GM12865 (cell line): ENCODE results near the gene ARL13B.

ENCODE experiments used
- DNase-seq: peaks from one replicate; pipeline ENCODE4 v3.0.0; 2010; ENCODE audit warnings: low read depth
- H3K4me3 ChIP-seq: 2 replicates; pipeline ENCODE4 v1.5.1; 2011; ENCODE audit warnings: mild to moderate bottlenecking, low read depth, low read length, control low read depth
- TF ChIP-seq, protein P1 (sequence below): IDR thresholded peaks from 2 replicates; pipeline ENCODE4 v1.5.1; 2011; ENCODE audit warnings: low read length, control low read depth, low read depth, inconsistent platforms; ENCODE audit not compliant: insufficient read depth; ENCODE audit errors: missing control alignments

Gene ARL13B

GRCh38 chr3:94012185-94012584 is 32.2 kb downstream of the ARL13B start:
- no peak for DNase-seq
- TF ChIP-seq, protein P1, sequence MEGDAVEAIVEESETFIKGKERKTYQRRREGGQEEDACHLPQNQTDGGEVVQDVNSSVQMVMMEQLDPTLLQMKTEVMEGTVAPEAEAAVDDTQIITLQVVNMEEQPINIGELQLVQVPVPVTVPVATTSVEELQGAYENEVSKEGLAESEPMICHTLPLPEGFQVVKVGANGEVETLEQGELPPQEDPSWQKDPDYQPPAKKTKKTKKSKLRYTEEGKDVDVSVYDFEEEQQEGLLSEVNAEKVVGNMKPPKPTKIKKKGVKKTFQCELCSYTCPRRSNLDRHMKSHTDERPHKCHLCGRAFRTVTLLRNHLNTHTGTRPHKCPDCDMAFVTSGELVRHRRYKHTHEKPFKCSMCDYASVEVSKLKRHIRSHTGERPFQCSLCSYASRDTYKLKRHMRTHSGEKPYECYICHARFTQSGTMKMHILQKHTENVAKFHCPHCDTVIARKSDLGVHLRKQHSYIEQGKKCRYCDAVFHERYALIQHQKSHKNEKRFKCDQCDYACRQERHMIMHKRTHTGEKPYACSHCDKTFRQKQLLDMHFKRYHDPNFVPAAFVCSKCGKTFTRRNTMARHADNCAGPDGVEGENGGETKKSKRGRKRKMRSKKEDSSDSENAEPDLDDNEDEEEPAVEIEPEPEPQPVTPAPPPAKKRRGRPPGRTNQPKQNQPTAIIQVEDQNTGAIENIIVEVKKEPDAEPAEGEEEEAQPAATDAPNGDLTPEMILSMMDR, result no peak
- H3K4me3 ChIP-seq, result no peak overlapping the region

DNA sequence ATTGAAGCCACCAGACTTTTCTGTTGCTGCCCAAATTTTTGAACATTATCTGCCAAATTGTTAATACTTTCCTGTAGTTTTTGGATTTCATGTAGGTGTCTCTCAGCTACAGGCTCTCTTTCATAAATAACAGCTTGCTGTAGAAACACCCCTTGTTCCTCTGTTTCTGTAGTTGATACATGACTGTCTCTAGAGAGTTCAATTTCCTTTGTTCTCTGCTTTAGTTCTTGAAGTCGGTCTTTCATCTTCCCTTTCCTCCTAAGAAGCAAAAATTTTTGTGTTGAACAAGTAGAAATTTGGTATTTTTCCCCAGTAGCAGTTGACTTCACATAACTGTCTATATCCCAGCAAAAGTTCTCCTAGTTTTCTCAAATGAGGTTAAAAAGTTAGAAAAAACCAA is 35.1 kb downstream of the ARL13B start:
- TF ChIP-seq, protein P1, result no peak
- no peak for DNase-seq
- H3K4me3 ChIP-seq, result no peak overlapping the region

GRCh38 chr3:94019659-94020058 is 39.7 kb downstream of the ARL13B start:
- TF ChIP-seq, protein P1, result no peak
- H3K4me3 ChIP-seq, result no peak overlapping the region
- DNase-seq, result no peak

DNA sequence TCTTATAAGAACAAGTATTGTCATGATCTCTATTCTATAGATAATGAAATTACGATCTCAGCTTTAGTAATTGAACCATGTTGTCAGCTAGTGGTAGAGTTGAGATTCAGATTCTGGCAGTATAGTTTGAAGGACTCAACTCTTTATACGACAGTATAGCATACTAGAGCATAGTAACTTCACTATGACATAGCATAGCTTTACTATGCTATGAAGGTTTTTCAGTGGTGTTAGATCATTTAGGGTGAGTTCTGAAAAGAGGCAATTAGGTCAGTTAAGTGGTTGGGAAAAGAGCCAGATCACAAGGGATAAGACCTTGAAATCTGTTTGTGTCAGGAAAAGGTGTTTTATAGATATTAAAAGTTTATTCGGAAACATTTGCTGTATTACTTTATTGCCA is 40.3 kb downstream of the ARL13B start:
- no peak for DNase-seq
- TF ChIP-seq, protein P1, result no peak
- no peak overlapping the region for H3K4me3 ChIP-seq

GRCh38 chr3:94024385-94024784 is 44.4 kb downstream of the ARL13B start:
- no peak for DNase-seq
- TF ChIP-seq, protein P1, result no peak
- H3K4me3 ChIP-seq, result no peak overlapping the region

DNA sequence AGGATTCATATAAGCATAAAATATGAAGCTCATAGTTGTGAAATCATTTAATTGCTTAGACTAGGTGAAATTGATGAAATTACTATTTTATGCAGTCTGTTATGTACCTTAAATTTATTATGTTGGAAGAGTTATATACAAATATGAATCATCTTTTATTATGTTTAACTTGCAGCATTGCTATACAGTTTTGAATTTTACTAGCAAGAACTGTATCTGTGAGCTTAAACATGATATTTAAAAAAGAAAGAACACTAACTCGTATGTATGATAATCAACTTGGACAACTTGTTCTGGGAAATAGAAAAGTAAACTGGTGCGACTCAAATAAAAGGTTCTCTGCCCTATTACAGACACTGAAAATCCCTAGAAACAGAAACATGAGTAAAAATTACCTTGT is 46.7 kb downstream of the ARL13B start:
- TF ChIP-seq, protein P1, result no peak
- H3K4me3 ChIP-seq, result no peak overlapping the region
- no peak for DNase-seq

DNA sequence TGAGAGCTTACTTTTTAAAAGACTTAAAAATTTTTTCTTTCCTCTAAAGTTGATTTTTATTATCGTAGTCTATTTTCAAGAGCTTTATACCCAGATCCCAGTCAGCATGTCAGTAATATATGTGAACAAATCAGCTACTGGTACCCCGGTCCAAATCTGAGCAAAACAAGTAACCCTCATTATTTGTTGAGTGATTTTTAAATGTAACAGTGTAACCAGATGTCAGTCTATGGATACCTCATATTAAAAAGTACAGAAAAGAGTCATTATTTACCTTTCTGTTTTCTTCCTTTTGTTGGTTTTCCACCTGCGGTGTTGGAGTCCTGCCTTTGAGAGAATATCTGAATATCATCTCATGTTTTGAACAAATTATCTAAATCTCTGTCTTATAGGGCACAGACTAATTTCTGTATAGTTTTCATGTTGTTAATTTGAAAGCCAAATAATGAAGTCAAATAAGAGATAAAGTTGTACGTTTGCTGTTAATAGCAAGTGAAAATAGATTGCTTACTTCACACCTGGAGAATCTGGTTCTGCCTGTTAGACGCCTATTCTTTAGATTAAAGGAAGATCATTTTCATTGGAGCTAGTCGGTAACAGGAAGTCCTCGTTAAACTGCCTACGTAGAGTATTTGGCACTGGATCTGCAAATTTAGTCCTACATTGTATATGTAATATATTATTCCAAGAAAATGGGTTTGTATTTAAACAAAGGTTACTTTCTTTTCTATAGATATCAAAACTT is 48.3 kb downstream of the ARL13B start, which contains the start of gene STX19:
STX19 (minus strand) TSS at position 505 of the 745 bp plus-strand sequence. CDS start 13,328 bp downstream, outside the sequence.
- DNase-seq, result no peak

More for the DNA sequence above, 48.3 kb downstream of the ARL13B start, which contains the start of gene STX19:
- TF ChIP-seq, protein P1, result no peak
- no peak within 1 kb of the TSS for H3K4me3 ChIP-seq
